Adrenal gland (tissue), 12 donors: ENCODE results near the gene MRPL10. TPM values are rescaled to one million over a fixed set of nuclear protein-coding genes. Genes with fewer than 3 reads are reported as not detected.

Experiments
- DNase-seq, 7 donors: peaks; one replicate each; pipeline ENCODE4 v3.0.0-alpha.2; 2019 to 2020
- H3K27ac ChIP-seq, 5 donors: fragments of 200-600 bp; sonication (generic) in 4 of 5; 1 replicate in 3 of 5; 2 replicates in 2 of 5; pipeline versions ENCODE4 v1.5.1 to v1.8.0; 2016 to 2020; ENCODE audit warnings: mild to moderate bottlenecking in 1 of 5
- H3K27me3 ChIP-seq: fragments of 200-600 bp; 2 replicates; pipeline ENCODE4 v1.8.0; 2021
- H3K36me3 ChIP-seq, 2 donors: fragments of 200-600 bp; replicated peaks in 1 of 2; 1 replicate in 1 of 2; 2 replicates in 1 of 2; pipeline versions ENCODE4 v1.5.1 to v1.8.0; 2018 to 2022
- H3K4me1 ChIP-seq, 2 donors: fragments of 200-600 bp; replicated peaks in 1 of 2; 1 replicate in 1 of 2; 2 replicates in 1 of 2; pipeline versions ENCODE4 v1.5.1 to v1.8.0; 2018 to 2021
- H3K4me3 ChIP-seq, 4 donors: fragments of 200-600 bp; sonication (generic) in 3 of 4; one replicate each; pipeline ENCODE4 v1.5.1; 2016 to 2018
- H3K9me3 ChIP-seq, 3 donors: fragments of 200-600 bp; sonication (generic) in 1 of 3; replicated peaks in 1 of 3; 1 replicate in 2 of 3; 2 replicates in 1 of 3; pipeline versions ENCODE4 v1.5.1 to v1.8.0; 2016 to 2021
- CTCF ChIP-seq, 6 experiments: fragments of 450-650 bp in 4 of 6; fragments of 200-600 bp in 2 of 6; sonication (generic) in 1 of 6; IDR thresholded peaks; 1 replicate in 5 of 6; 2 replicates in 1 of 6; pipeline versions ENCODE4 v1.5.1 to v1.8.0; 2016 to 2021; ENCODE audit warnings: antibody characterized with exemption in 6 of 6, mild to moderate bottlenecking in 2 of 6, moderate library complexity in 1 of 6
- POLR2A ChIP-seq, 2 donors: fragments of 450-650 bp; IDR thresholded peaks; one replicate each; pipeline ENCODE4 v1.6.1; 2017; ENCODE audit warnings: antibody characterized with exemption in 2 of 2, mild to moderate bottlenecking in 2 of 2, moderate library complexity in 1 of 2
- WGBS, 4 donors: extraction: QIAGEN DNeasy Blood & Tissue Kit in 2 of 4; methylation state at CpG; one replicate each; pipeline versions ENCODE4 v1.1.5 to v1.1.7; 2013 to 2017; 5-methylcytosine and 5-hydroxymethylcytosine counted together
- intact Hi-C, 2 donors: fragments of 100-400 bp; cut with DNase I; formaldehyde crosslinking; loops; one replicate each; pipeline versions ENCODE4 v1.14.1 to v1.15.0; 2022 to 2023
- polyA plus RNA-seq, 3 donors: library from polyadenylated mRNA; stranded (reverse); fragments of 200-250 nt in 2 of 3; fragments of 350-450 nt in 1 of 3; fragmentation: Illumina TruSeq in 1 of 3; extraction: RNeasy Lipid Tissue Mini Kit (QIAGEN cat#74804) in 1 of 3; gene quantifications; one replicate each; pipeline ENCODE4 v1.2.3, GENCODE V29; 2013 to 2014
- total RNA-seq, 9 donors: library from RNA; depleted of rRNA in 4 of 9; stranded (reverse); fragments of >200 nt in 4 of 9; fragments of 120-200 nt in 1 of 9; fragmentation: NEBNext Ultra II Directional in 1 of 9; extraction: Animal tissue kit (Norgen Biotek cat#: 25700) in 1 of 9; gene quantifications; one replicate each; pipeline versions ENCODE4 v1.1.0 to v1.2.4, GENCODE V29; 2013 to 2023
- donor health status: healthy with polysubstance abuse.
- donor health status: Bipolar disorder and iron deficiency.
- donor health status: DM: yes; HTN: yes; CAD: no.
- donor health status: DM: no; HTN: no; CAD: no.
- donor health status: DM: no; HTN: no; CAD: no.
- donor health status: DM: yes; HTN: yes; CAD: no.

MRPL10 gene
- total and polyA plus RNA-seq, 12 donors = 29.0 to 72.5 (median 40.9) TPM

DNA sequence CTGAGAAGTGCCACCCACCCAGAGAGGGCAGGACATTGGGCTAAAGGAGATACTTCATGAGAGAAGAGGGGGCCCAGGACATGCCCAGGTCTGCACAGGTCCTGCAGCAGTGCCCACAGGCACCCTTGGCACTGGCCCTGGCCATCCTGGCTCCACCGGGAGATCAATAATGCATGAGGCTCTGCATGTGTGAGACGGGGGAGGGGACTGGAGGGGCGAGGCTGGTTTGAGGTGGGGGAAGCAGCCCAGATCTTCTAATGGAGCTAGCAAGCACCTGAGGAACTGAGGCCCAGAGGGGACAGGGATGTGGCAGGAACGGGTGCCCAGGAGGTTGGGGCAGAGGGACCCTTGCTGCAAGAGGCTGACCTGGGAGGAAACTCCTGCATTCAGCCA is 10.3 kb downstream of the MRPL10 start:
- 17 to 33% (median 23%) methylated on average over 1 to 4 of the region's 4 CpGs for WGBS, 4 donors
- peak overlapping the region in 1 of 5 donors; percentile 30 for H3K27ac ChIP-seq
- peaks cover 0 to 37% of the 10 kb centered on the region in 2 donors for H3K36me3 ChIP-seq
- intact Hi-C loops = no loop called here
- H3K27me3 ChIP-seq = no peaks in the 10 kb centered on the region
- DNase-seq = no peak
- TF ChIP-seq CTCF (IDR thresholded peaks at IDR 0.05) (no peak), POLR2A (IDR thresholded peaks at IDR 0.05) (no peak)
- no peaks in the 10 kb centered on the region for H3K9me3 ChIP-seq
- peak overlapping the region in 2 of 4 donors; percentile 28 to 51 for H3K4me3 ChIP-seq
- peaks cover 11 to 12% of the 10 kb centered on the region in 2 donors for H3K4me1 ChIP-seq

GRCh38 chr17:47820033-47820789 is 11.1 kb downstream of the MRPL10 start:
- peaks cover 0 to 37% of the 10 kb centered on the region in 2 donors for H3K36me3 ChIP-seq

DNA sequence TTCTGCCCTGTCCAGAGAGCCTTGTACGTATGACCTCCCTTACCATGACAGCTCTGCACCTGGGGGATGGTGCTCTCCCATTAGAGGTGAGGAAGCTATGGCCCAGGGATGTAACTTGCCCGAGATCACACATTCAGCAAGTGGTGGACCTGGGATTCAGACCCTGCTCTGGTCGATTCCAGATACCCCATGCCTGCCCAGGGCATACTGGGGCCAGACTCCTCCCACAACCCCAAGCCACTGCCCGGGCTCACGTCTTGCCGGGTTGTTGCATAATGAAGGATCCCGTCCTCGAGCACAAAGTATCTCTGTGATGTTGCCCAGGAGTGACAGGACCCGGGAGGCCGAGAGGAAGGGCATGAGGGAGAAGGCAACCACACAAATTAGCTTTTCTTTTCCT is 11.9 kb downstream of the MRPL10 start:
- WGBS, 4 donors = 88 to 97% (median 90%) methylated on average over 3 to 10 of the region's 10 CpGs
- peaks cover 11 to 12% of the 10 kb centered on the region in 2 donors for H3K4me1 ChIP-seq
- H3K9me3 ChIP-seq = no peaks in the 10 kb centered on the region
- H3K4me3 ChIP-seq = no peak overlapping the region
- H3K27ac ChIP-seq = no peak overlapping the region
- intact Hi-C loops = no loop called here
- H3K27me3 ChIP-seq = no peaks in the 10 kb centered on the region
- peaks cover 0 to 41% of the 10 kb centered on the region in 2 donors for H3K36me3 ChIP-seq
- no peak for DNase-seq
- TF ChIP-seq CTCF (IDR thresholded peaks at IDR 0.05) = no peak

More at GRCh38 chr17:47820033-47820789, 11.1 kb downstream of the MRPL10 start:
- WGBS, 4 donors = 73 to 79% (median 75%) methylated on average over 11 to 12 of the region's 12 CpGs
- Histone ChIP-seq H3K4me1 (peaks cover 11 to 12% of the 10 kb centered on the region in 2 donors), H3K27ac (no peak overlapping the region), H3K4me3 (no peak overlapping the region), H3K9me3 (no peaks in the 10 kb centered on the region), H3K27me3 (no peaks in the 10 kb centered on the region)
- TF ChIP-seq CTCF (IDR thresholded peaks at IDR 0.05) (no peak), POLR2A (IDR thresholded peaks at IDR 0.05) (no peak)
- intact Hi-C loops = no loop called here
- no peak for DNase-seq

- intact Hi-C loops = no loop called here
- no peak for TF ChIP-seq CTCF (IDR thresholded peaks at IDR 0.05)
- Histone ChIP-seq H3K9me3 (no peaks in the 10 kb centered on the region), H3K27ac (no peak overlapping the region), H3K27me3 (no peaks in the 10 kb centered on the region), H3K4me1 (peaks cover 11 to 12% of the 10 kb centered on the region in 2 donors), H3K4me3 (no peak overlapping the region), H3K36me3 (peaks cover 0 to 39% of the 10 kb centered on the region in 2 donors)
- DNase-seq = no peak
- 92 to 96% (median 95%) methylated on average over 9 to 11 of the region's 11 CpGs for WGBS, 4 donors
These were observed 13.2 kb downstream of the MRPL10 start for GRCh38 chr17:47818002-47818695.
